NCI-H1417 treated with DMSO at 0.1 percent for 48 hours (cell line): ENCODE results near the gene C11orf58.

Experiments
- DNase-seq: peaks from one replicate; lab custom pipeline; 2025; lab: John Stamatoyannopoulos, UW

The C11orf58 gene

GRCh38 chr11:16738193-16738946 is at the start of gene C11orf58:
Gene C11orf58 (plus strand): TSS chr11:16738647. CDS start chr11:16738779, 132 bp downstream.
- DNase-seq, result peak; percentile 75

- DNase-seq, result no peak
Measured at GRCh38 chr11:16690086-16690485, 48.4 kb upstream of the C11orf58 start.

- DNase-seq, result no peak
Measured at GRCh38 chr11:16703795-16704194, 34.7 kb upstream of the C11orf58 start.

- no peak for DNase-seq
Measured at GRCh38 chr11:16713594-16713993, 24.9 kb upstream of the C11orf58 start.

GRCh38 chr11:16722581-16723344 is 15.7 kb upstream of the C11orf58 start:
- no peak for DNase-seq

- DNase-seq, result no peak
Measured at GRCh38 chr11:16727806-16728205, 10.6 kb upstream of the C11orf58 start.

- DNase-seq, result no peak
Measured at GRCh38 chr11:16737818-16738192, 642 bp upstream of the C11orf58 start.

- DNase-seq, result no peak
Measured at GRCh38 chr11:16738947-16739815, 734 bp downstream of the C11orf58 start.

- DNase-seq, result no peak
Measured at GRCh38 chr11:16741473-16741872, 3.0 kb downstream of the C11orf58 start.

GRCh38 chr11:16743478-16743877 is 5.0 kb downstream of the C11orf58 start:
- DNase-seq, result no peak

GRCh38 chr11:16744128-16744725 is 5.8 kb downstream of the C11orf58 start:
- DNase-seq, result no peak

GRCh38 chr11:16745950-16746605 is 7.6 kb downstream of the C11orf58 start:
- no peak for DNase-seq

GRCh38 chr11:16749092-16749491 is 10.6 kb downstream of the C11orf58 start:
- DNase-seq, result no peak

GRCh38 chr11:16749666-16750065 is 11.2 kb downstream of the C11orf58 start:
- no peak for DNase-seq

GRCh38 chr11:16750417-16750816 is 12.0 kb downstream of the C11orf58 start:
- no peak for DNase-seq

GRCh38 chr11:16758382-16759024 is 20.1 kb downstream of the C11orf58 start:
- no peak for DNase-seq

- DNase-seq, result no peak
Measured at GRCh38 chr11:16759857-16760508, 21.5 kb downstream of the C11orf58 start.

GRCh38 chr11:16763746-16764145 is 25.3 kb downstream of the C11orf58 start:
- DNase-seq, result no peak

- no peak for DNase-seq
Measured at GRCh38 chr11:16764888-16765287, 26.4 kb downstream of the C11orf58 start.

- no peak for DNase-seq
Measured at GRCh38 chr11:16767137-16767536, 28.7 kb downstream of the C11orf58 start.
